GM12865 (cell line): ENCODE data around the gene MAN2A2.

Source experiments
- DNase-seq: peaks from one replicate; pipeline ENCODE4 v3.0.0; 2010; ENCODE audit warnings: low read depth
- H3K4me3 ChIP-seq: 2 replicates; pipeline ENCODE4 v1.5.1; 2011; ENCODE audit warnings: mild to moderate bottlenecking, low read depth, low read length, control low read depth
- TF ChIP-seq, protein P1 (sequence below): IDR thresholded peaks from 2 replicates; pipeline ENCODE4 v1.5.1; 2011; ENCODE audit warnings: low read length, control low read depth, low read depth, inconsistent platforms; ENCODE audit not compliant: insufficient read depth; ENCODE audit errors: missing control alignments

Gene MAN2A2

DNA sequence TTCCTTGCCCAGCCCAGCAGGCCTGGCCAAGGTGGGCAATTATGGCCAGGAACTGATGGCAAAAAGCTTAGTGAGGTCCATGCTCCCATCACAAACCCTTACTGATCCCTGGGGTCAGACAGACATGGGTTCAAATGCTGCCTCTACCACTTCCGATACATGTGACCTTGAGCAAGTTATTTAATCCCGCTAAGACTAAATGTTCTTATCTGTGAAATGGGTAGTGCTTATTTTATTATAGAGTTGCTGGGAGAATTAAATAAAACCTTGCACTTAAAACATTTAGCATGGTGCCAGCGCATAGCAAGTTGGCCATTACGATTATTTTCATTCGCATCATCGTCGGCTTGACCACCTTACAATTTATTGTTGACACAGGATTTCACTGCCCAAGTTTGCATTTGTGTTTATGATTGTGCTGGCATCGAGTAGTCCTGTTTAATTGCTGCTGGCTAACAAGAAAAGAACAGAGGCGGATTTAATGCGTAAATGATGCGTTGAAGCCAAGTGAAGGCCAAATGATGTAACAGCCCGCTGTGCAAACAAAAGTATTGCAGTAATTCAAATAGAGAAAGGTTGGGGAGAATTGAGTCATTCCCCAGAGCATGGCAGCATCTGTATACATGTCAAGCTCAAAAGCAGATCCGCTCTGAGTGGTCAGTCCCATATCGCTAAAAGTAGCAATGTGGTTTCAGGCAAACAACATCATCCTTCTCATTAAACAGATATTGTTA is 42.0 kb upstream of the MAN2A2 start:
- H3K4me3 ChIP-seq: no peak overlapping the region
- DNase-seq: no peak
- TF ChIP-seq, protein P1, sequence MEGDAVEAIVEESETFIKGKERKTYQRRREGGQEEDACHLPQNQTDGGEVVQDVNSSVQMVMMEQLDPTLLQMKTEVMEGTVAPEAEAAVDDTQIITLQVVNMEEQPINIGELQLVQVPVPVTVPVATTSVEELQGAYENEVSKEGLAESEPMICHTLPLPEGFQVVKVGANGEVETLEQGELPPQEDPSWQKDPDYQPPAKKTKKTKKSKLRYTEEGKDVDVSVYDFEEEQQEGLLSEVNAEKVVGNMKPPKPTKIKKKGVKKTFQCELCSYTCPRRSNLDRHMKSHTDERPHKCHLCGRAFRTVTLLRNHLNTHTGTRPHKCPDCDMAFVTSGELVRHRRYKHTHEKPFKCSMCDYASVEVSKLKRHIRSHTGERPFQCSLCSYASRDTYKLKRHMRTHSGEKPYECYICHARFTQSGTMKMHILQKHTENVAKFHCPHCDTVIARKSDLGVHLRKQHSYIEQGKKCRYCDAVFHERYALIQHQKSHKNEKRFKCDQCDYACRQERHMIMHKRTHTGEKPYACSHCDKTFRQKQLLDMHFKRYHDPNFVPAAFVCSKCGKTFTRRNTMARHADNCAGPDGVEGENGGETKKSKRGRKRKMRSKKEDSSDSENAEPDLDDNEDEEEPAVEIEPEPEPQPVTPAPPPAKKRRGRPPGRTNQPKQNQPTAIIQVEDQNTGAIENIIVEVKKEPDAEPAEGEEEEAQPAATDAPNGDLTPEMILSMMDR: no peak

DNA sequence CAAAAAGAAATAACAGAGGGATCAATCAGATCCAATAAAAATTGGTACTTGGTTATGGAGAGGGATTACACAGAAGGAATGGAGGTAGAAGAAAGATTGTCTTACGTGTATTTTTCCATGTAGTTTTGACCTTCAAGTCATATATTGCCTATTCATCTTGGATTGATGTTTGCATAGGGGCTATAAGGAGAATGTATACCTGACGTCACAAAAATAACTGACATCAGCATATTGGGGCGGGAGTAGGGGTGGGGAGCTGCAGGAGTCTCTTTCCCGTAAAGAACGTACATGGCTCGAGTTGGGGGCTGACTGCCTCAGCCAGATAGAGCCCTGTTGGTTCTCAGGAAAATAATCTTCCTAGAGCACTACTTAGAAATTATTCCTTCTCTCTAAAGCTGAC is 40.6 kb upstream of the MAN2A2 start:
- TF ChIP-seq, protein P1: no peak
- DNase-seq: no peak
- H3K4me3 ChIP-seq: no peak overlapping the region

DNA sequence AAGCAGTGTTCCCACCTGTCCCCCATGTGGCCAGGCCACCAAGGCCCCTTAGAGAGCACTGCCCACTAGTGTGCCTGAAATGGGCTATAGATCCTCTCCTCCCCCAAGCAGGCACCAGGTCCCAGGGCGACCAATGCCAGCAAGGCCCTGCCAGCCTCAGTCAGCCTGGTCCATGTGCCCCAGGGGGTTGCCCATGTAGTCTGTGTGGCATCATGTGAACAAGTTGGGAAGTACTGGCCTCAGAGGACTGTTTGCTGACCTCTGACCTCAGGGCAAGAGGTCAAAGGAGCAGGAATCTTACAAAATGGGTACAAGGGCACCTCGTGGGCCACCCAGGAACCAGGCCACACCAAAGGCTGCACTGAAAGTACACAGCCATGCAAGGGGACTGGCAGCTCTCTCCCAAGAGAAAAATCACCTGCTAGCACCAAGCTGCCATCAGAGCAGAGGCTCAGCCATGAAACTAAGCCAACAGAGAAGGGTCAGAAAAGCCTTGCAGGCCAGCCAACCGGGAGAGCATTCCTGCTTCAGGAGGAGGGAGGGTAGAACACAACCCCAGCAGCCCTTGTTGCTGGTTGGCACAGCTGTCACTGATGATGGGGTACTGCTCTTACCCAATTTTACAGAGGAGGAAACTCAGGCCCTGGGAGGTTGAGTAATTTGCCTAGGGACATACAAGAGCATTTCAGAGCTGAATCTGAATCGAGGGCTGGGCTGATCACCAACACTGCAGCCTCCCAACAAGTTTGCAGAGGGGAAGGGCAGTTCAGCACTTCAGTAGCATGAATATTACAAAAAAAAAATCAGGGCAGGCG is 39.9 kb upstream of the MAN2A2 start:
- TF ChIP-seq, protein P1: no peak
- H3K4me3 ChIP-seq: no peak overlapping the region
- no peak for DNase-seq

DNA sequence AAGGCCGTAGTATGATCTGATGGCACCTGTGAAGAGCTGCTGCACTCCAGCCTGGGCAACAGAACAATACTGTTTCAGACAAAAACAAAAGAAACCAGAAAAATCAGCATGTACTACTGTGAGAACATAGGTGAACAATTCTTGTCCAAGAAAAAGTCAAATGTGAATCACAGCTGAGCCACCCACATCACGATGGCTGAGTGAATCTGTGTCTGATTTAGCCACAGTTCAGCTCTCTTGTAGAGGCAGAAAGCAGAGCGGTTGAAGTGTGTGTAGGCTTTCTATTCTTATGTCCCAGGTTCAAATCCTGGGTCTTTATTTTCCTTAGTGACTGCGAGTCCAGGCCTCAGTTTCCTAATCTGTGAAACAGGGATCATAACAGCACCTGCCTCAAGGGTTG is 39.1 kb upstream of the MAN2A2 start:
- DNase-seq: no peak
- TF ChIP-seq, protein P1: no peak
- no peak overlapping the region for H3K4me3 ChIP-seq

DNA sequence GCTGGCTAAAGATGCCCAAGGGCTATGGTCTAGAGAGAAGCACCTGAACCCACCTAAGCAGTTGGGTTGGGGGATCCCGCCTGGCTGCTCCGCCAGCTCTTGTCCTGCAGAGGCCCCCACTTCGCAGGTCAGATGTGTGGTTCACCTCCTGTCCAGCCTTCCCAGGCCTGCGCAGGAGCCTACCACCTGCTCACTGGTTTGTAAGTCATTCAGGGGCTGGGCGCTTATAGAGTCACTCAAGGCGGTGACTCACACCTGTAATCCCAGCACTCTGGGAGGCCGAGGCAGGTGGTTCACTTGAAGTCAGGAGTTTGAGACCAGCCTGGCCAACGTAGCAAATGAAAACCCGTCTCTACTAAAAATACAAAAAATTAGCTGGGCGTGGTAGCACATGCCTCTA is 38.6 kb upstream of the MAN2A2 start:
- no peak overlapping the region for H3K4me3 ChIP-seq
- TF ChIP-seq, protein P1: no peak
- DNase-seq: no peak

DNA sequence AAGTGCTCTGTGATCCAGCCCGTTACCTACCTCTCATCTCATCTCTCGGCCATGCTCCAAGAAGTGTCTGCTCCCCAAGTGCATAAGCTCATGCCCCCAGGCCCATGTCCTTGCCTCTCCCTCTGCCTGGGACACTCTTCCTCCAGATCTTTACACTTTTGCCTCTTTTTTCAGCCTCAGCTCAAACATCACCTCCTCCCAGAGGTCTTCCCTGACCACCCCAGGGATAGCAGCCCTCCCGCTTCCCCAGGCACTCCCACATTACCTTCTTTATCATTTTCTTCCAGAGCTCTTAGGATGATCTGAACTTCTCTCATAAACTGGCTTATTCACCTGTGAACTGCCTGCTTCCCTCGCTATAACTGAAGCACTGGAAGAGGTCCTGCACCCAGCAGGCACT is 37.4 kb upstream of the MAN2A2 start:
- H3K4me3 ChIP-seq: no peak overlapping the region
- DNase-seq: no peak
- TF ChIP-seq, protein P1: no peak
